Left renal cortex interstitium (tissue), 4 donors: ENCODE measurements around the gene FRMD1. TPM values are rescaled to one million over a fixed set of nuclear protein-coding genes. Genes with fewer than 3 reads are reported as not detected.

ENCODE experiments used
- DNase-seq, 4 donors: peaks; one replicate each; pipeline ENCODE4 v3.0.0-alpha.2; 2013; ENCODE audit warnings: low read depth in 4 of 4, low spot score in 2 of 4, missing footprints in 1 of 4
- polyA plus RNA-seq, 4 donors: library from polyadenylated mRNA; unstranded; fragments of 120-200 nt; gene quantifications; one replicate each; pipeline ENCODE4 v1.2.1, GENCODE V29; 2013; ENCODE audit not compliant: insufficient read length in 4 of 4

The FRMD1 gene
- polyA plus RNA-seq, 4 donors: 12.2 to 30.9 (median 20.0) TPM

- no peak for DNase-seq
These were observed 33.0 kb downstream of the FRMD1 start for GRCh38 chr6:168045706-168046620.

GRCh38 chr6:168045141-168045691 lies 33.8 kb downstream of the FRMD1 start:
- no peak for DNase-seq

GRCh38 chr6:168044521-168045130 lies 34.4 kb downstream of the FRMD1 start:
- no peak for DNase-seq

GRCh38 chr6:168043848-168044415 lies 35.1 kb downstream of the FRMD1 start:
- DNase-seq: no peak

- DNase-seq: no peak
These were observed 35.7 kb downstream of the FRMD1 start for GRCh38 chr6:168043193-168043847.

GRCh38 chr6:168042426-168043192 lies 36.4 kb downstream of the FRMD1 start:
- no peak for DNase-seq

- DNase-seq: no peak
These were observed 37.1 kb downstream of the FRMD1 start for GRCh38 chr6:168041928-168042327.

- no peak for DNase-seq
These were observed 38.0 kb downstream of the FRMD1 start for GRCh38 chr6:168040856-168041496.

- DNase-seq: no peak
These were observed 39.2 kb downstream of the FRMD1 start for GRCh38 chr6:168039849-168040248.

- no peak for DNase-seq
These were observed 39.7 kb downstream of the FRMD1 start for GRCh38 chr6:168039301-168039700.

GRCh38 chr6:168038576-168039140 lies 40.4 kb downstream of the FRMD1 start:
- no peak for DNase-seq

GRCh38 chr6:168037856-168038255 lies 41.2 kb downstream of the FRMD1 start:
- DNase-seq: no peak

GRCh38 chr6:168037242-168037641 lies 41.8 kb downstream of the FRMD1 start:
- no peak for DNase-seq

- DNase-seq: no peak
These were observed 43.1 kb downstream of the FRMD1 start for GRCh38 chr6:168035661-168036545.

- DNase-seq: peak in 1 of 4 donors; percentile 71
These were observed 43.8 kb downstream of the FRMD1 start for GRCh38 chr6:168035098-168035660.

GRCh38 chr6:168034537-168034936 lies 44.5 kb downstream of the FRMD1 start:
- DNase-seq: no peak

GRCh38 chr6:168033791-168034190 lies 45.2 kb downstream of the FRMD1 start:
- DNase-seq: no peak
